Measurements from ENCODE around the gene MAN1C1.

GRCh38 chr1:25683177-25683576 lies 66.6 kb downstream of the MAN1C1 start:
- TF ChIP-seq USF2 (CRISPR knock-in tag; IDR thresholded peaks at IDR 0.05) = no peak
- no peak for TF ChIP-seq CTCF (IDR thresholded peaks at IDR 0.05)
- no peak for TF ChIP-seq PREB (CRISPR knock-in tag; IDR thresholded peaks at IDR 0.05; ENCODE audit: borderline replicate concordance)
- TF ChIP-seq ZNF423 (CRISPR knock-in tag; IDR thresholded peaks at IDR 0.05) = no peak
- TF ChIP-seq KAT7 (CRISPR knock-in tag; IDR thresholded peaks at IDR 0.05; ENCODE audit: borderline replicate concordance) = no peak
- TF ChIP-seq CREM (CRISPR knock-in tag; IDR thresholded peaks at IDR 0.05) = no peak
- TF ChIP-seq ESRRA (CRISPR knock-in tag; IDR thresholded peaks at IDR 0.05; ENCODE audit: borderline replicate concordance) = no peak
- TF ChIP-seq CBFB (CRISPR knock-in tag; IDR thresholded peaks at IDR 0.05; ENCODE audit: low read depth) = no peak
- no peak for TF ChIP-seq CREB1 (CRISPR knock-in tag; IDR thresholded peaks at IDR 0.05)

Data from WTC11 (cell line).